GM06990 (cell line): ENCODE results near the gene DPH6.

Source experiments
- DNase-seq: peaks from one replicate; pipeline ENCODE4 v3.0.0-alpha.2; 2011; ENCODE audit not compliant: insufficient read length; ENCODE audit errors: extremely low read depth
- H3K27me3 ChIP-seq: replicated peaks from 2 replicates; pipeline ENCODE4 v1.6.0; 2011; ENCODE audit warnings: low read length; ENCODE audit not compliant: control insufficient read depth, insufficient read depth
- H3K36me3 ChIP-seq: 2 replicates; pipeline ENCODE4 v1.5.1; 2011; ENCODE audit warnings: low read length; ENCODE audit not compliant: control insufficient read depth, insufficient read depth
- H3K4me3 ChIP-seq: replicated peaks from 2 replicates; pipeline ENCODE4 v1.5.1; 2011; ENCODE audit warnings: low read depth, mild to moderate bottlenecking, control low read depth, low read length
- CTCF ChIP-seq: IDR thresholded peaks from 2 replicates; pipeline ENCODE4 v1.5.1; 2011; ENCODE audit warnings: low read length, control low read depth, mild to moderate bottlenecking, inconsistent platforms; ENCODE audit not compliant: insufficient read depth, poor library complexity, severe bottlenecking

Gene DPH6

GRCh38 chr15:35548435-35548834 lies 2.5 kb upstream of the DPH6 start:
- TF ChIP-seq CTCF, result no peak
- Histone ChIP-seq H3K27me3 (no peaks in the 10 kb centered on the region), H3K36me3 (no peaks in the 10 kb centered on the region), H3K4me3 (no peak overlapping the region)
- DNase-seq, result no peak

DNA sequence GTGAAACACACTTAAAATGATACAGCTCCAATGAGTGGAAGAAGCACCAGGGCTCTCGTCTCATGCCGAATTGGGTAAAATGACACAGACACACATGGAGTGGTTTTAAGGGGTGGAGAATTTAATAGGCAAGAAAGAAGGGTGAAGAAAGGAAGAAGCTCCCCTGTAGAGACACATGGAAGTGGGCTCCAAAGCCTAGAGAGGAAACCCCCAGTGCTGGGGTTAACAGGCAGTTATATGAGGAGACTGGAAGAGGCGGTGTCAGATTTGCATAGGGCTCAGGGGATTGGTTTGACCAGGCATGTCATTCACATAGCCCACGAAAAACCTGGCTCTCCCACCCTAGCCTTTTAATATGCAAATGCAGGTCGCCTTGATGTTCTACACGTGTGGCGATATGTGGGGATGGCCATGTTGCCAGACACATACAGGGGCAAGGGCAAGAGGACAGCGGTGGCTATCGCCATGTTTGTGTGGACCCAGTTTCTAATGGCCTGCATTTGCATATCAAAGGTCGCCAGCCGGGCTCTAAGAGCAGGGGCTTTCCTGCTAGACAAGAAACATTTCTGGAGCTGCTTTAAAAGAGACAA lies 1.9 kb upstream of the DPH6 start:
- no peak for DNase-seq
- no peak for TF ChIP-seq CTCF
- Histone ChIP-seq H3K4me3 (no peak overlapping the region), H3K27me3 (no peaks in the 10 kb centered on the region), H3K36me3 (no peaks in the 10 kb centered on the region)

GRCh38 chr15:35546511-35547381 lies 781 bp upstream of the DPH6 start:
- TF ChIP-seq CTCF, result no peak
- DNase-seq, result no peak
- no peaks in the 10 kb centered on the region for H3K36me3 ChIP-seq
- H3K27me3 ChIP-seq, result no peaks in the 10 kb centered on the region
- peak overlapping the region; percentile 65 for H3K4me3 ChIP-seq

- H3K36me3 ChIP-seq, result no peaks in the 10 kb centered on the region
- no peak for TF ChIP-seq CTCF
- H3K27me3 ChIP-seq, result no peaks in the 10 kb centered on the region
- DNase-seq, result no peak
- peak overlapping the region; percentile 65 for H3K4me3 ChIP-seq
Observed at GRCh38 chr15:35545316-35545823, 595 bp downstream of the DPH6 start.

- TF ChIP-seq CTCF, result no peak
- Histone ChIP-seq H3K4me3 (no peak overlapping the region), H3K36me3 (no peaks in the 10 kb centered on the region), H3K27me3 (no peaks in the 10 kb centered on the region)
- DNase-seq, result no peak
Observed at GRCh38 chr15:35540885-35541284, 5.1 kb downstream of the DPH6 start.
